PC-3 (cell line): ENCODE data around the gene NASP.

Source experiments
- CTCF ChIP-seq: fragments of 300-600 bp; sonication (generic); conservative IDR thresholded peaks from 2 replicates; pipeline ENCODE4 v1.5.1; 2017; ENCODE audit warnings: antibody characterized with exemption, low read depth, mild to moderate bottlenecking, low read length
- EZH2 ChIP-seq: fragments of 300-600 bp; sonication (generic); IDR thresholded peaks from one replicate; pipeline ENCODE4 v1.6.1; 2017; ENCODE audit warnings: antibody characterized with exemption, mild to moderate bottlenecking, low read length; ENCODE audit not compliant: unreplicated experiment
- EZH2phosphoT487 ChIP-seq: fragments of 300-600 bp; sonication (generic); IDR thresholded peaks from 2 replicates; pipeline ENCODE4 v1.6.1; 2018; ENCODE audit warnings: mild to moderate bottlenecking, antibody characterized with exemption, low read length, borderline replicate concordance

GRCh38 chr1:45607404-45608074 is 23.7 kb downstream of the NASP start:
- TF ChIP-seq CTCF (no peak), EZH2phosphoT487 (no peak), EZH2 (no peak)
